ENCODE measurements around the gene C2orf49. TPM values are rescaled to one million over a fixed set of nuclear protein-coding genes. Genes with fewer than 3 reads are reported as not detected.

C2orf49 gene
- total and polyA plus RNA-seq, 2 of the 8 experiments (the other 6 are each of a cell fraction or from before 2014, with no cell fraction given) = 5.6 to 19.9 TPM

DNA sequence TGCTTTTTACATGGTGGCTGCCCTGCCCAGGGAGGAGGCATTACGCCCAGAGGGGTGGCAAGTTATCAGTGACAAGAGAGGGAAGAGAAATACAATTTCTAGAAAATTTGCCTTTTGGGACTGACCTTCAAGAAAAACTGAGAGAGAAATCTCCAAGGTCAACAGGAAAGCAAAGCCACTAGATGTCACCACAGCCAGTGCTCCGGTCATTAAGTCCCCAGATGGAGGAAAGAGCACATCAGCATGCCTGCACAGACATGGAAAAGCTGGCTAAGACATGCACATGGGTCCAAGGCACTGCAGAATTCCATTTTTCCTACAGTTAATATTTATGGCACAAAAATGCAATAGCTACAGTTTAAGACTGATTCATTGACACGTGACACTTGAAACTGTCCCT lies 40.5 kb downstream of the C2orf49 start:
- no peak overlapping the region for H4K91ac ChIP-seq (replicated peaks; ENCODE audit: insufficient read length, low read length)
- no peak overlapping the region for H3K56ac ChIP-seq (replicated peaks; ENCODE audit: insufficient read length, low read depth, low read length)
- FAIRE-seq (no peak), DNase-seq (ENCODE audit: low read depth in 1 of 2, low spot score in 2 of 2) (no peak)
- no peak overlapping the region for H3K4me2 ChIP-seq (ENCODE audit: insufficient read depth in 1 of 2, low read depth in 2 of 2, low read length in 2 of 2)
- no peak overlapping the region for H2BK15ac ChIP-seq (ENCODE audit: low read length)
- no peak overlapping the region for H3K27ac ChIP-seq (ENCODE audit: low read depth, low read length)
- H3K14ac ChIP-seq (ENCODE audit: insufficient read length) = no peak overlapping the region
- H3K9ac ChIP-seq (replicated peaks in 1 of 4; ENCODE audit: extremely low read depth in 1 of 4, low read depth in 3 of 4, low read length in 3 of 4) = no peak overlapping the region
- H3K79me1 ChIP-seq (ENCODE audit: low read depth, low read length) = no peaks in the 10 kb centered on the region
- H2BK20ac ChIP-seq (ENCODE audit: low read length) = no peak overlapping the region
- 95% methylated on average over 3 of the region's 3 CpGs; no CpG with 5 or more reads in 1 of the 2 experiments for WGBS, 2 experiments (ENCODE audit: extremely low coverage in 1 of 2, insufficient coverage in 1 of 2, insufficient read length in 1 of 2, insufficient replicate concordance in 2 of 2, low coverage in 1 of 2, low lambda C conversion rate in 2 of 2, missing lambda C conversion rate in 1 of 2)
- no peak overlapping the region for H2BK12ac ChIP-seq (ENCODE audit: low read depth, low read length)
- H3K9me3 ChIP-seq (ENCODE audit: insufficient read depth in 2 of 2, low read depth in 1 of 2, low read length in 1 of 2) = no peaks in the 10 kb centered on the region
- TF ChIP-seq HDAC2 (IDR thresholded peaks at IDR 0.05; ENCODE audit: borderline replicate concordance in 1 of 2, low read depth in 2 of 2, low read length in 2 of 2) (no peak), RAD21 (IDR thresholded peaks at IDR 0.05 in 1 of 2, conservative IDR thresholded peaks at IDR 0.05 in 1 of 2; ENCODE audit: low read depth in 2 of 2, low read length in 2 of 2) (peak; percentile 32 to 47)
- TF ChIP-seq, protein P1, sequence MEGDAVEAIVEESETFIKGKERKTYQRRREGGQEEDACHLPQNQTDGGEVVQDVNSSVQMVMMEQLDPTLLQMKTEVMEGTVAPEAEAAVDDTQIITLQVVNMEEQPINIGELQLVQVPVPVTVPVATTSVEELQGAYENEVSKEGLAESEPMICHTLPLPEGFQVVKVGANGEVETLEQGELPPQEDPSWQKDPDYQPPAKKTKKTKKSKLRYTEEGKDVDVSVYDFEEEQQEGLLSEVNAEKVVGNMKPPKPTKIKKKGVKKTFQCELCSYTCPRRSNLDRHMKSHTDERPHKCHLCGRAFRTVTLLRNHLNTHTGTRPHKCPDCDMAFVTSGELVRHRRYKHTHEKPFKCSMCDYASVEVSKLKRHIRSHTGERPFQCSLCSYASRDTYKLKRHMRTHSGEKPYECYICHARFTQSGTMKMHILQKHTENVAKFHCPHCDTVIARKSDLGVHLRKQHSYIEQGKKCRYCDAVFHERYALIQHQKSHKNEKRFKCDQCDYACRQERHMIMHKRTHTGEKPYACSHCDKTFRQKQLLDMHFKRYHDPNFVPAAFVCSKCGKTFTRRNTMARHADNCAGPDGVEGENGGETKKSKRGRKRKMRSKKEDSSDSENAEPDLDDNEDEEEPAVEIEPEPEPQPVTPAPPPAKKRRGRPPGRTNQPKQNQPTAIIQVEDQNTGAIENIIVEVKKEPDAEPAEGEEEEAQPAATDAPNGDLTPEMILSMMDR (IDR thresholded peaks at IDR 0.05; ENCODE audit: control extremely low read depth in 1 of 3, insufficient read depth in 1 of 3, low read depth in 1 of 3, low read length in 3 of 3) = peak in 2 of 3 experiments; percentile 20 to 25; a peak in 3 of 4 replicates
- H2BK5ac ChIP-seq (ENCODE audit: low read depth, low read length) = no peak overlapping the region
- no peak overlapping the region for H3K23ac ChIP-seq (ENCODE audit: insufficient read length)
- ChIA-PET POLR2A (ENCODE audit: partially characterized antibody) (no interaction called here), CTCF (ENCODE audit: partially characterized antibody) (interaction anchor here (0.8 to 2.6 kb wide), 5 partner anchors 9 to 144 kb away, joined by 3 to 8 read pairs (median 4); no protein-coding TSS in a partner anchor)
- no peaks in the 10 kb centered on the region for H3K23me2 ChIP-seq (ENCODE audit: low read depth, low read length)
- no peak overlapping the region for H2AFZ ChIP-seq (ENCODE audit: low read length)
- no peak overlapping the region for H3K4ac ChIP-seq (replicated peaks; ENCODE audit: insufficient read length, low read depth, low read length)
- H4K20me1 ChIP-seq (replicated peaks in 1 of 2; ENCODE audit: control insufficient read depth in 1 of 2, insufficient read depth in 2 of 2, low read length in 2 of 2) = no peaks in the 10 kb centered on the region
- H2BK120ac ChIP-seq (replicated peaks; ENCODE audit: low read depth, low read length) = no peak overlapping the region
- no peak overlapping the region for H2AK5ac ChIP-seq (ENCODE audit: low read depth, low read length)
- peaks cover 0 to 19% (median 4%) of the 10 kb centered on the region in 4 experiments; a peak in 4 of 8 replicates for H3K36me3 ChIP-seq (ENCODE audit: control insufficient read depth in 2 of 4, insufficient read depth in 4 of 4, low read length in 3 of 4)
- no peaks in the 10 kb centered on the region for H3K79me2 ChIP-seq (ENCODE audit: control insufficient read depth in 1 of 2, insufficient read depth in 2 of 2, low read length in 2 of 2)
- H4K5ac ChIP-seq (ENCODE audit: insufficient read length, low read depth, low read length) = no peak overlapping the region
- H3K18ac ChIP-seq (ENCODE audit: extremely low read depth, low read length) = no peak overlapping the region
- no peak overlapping the region for H3K4me3 ChIP-seq (ENCODE audit: extremely low read depth in 1 of 4, insufficient read depth in 2 of 4, low read depth in 3 of 4, low read length in 4 of 4)
- no peak overlapping the region for H4K8ac ChIP-seq (ENCODE audit: extremely low read depth, insufficient read depth, low read length)
- no peaks in the 10 kb centered on the region for H3K27me3 ChIP-seq (replicated peaks in 1 of 4; ENCODE audit: control insufficient read depth in 3 of 4, extremely low read depth in 1 of 4, insufficient read depth in 3 of 4, low read length in 3 of 4)
- no peaks in the 10 kb centered on the region; a peak in 2 of 7 replicates for H3K4me1 ChIP-seq (replicated peaks in 1 of 4; ENCODE audit: control insufficient read depth in 3 of 4, insufficient read depth in 4 of 4, low read length in 3 of 4)

All from H1 (cell line).